K562 (cell line): ENCODE data around the gene IFT52. TPM values are rescaled to one million over a fixed set of nuclear protein-coding genes. Genes with fewer than 3 reads are reported as not detected.

Source experiments
- ATAC-seq: fragments of 200-7000 bp; cut with Tn5 transposase; 3 replicates; pipeline ENCODE4 v1.9.1; 2020; ENCODE audit warnings: moderate library complexity
- BruUV-seq: library from RNA; stranded (reverse); fragments of 400-500 nt; replicated peaks from 2 replicates; lab custom pipeline; 2021; lab: Mats Ljungman, UMichigan
- CTCF ChIA-PET: fragments of 300-600 bp; formaldehyde crosslinking; extraction: SDS; loops from one replicate; lab custom pipeline; 2021; ENCODE audit warnings: low intra/inter-chr PET ratio; lab: Yijun Ruan, JAX
- POLR2A ChIA-PET: fragments of 300-600, 350-650 bp; sonication (Branson Sonifier 250); formaldehyde crosslinking; extraction: SDS; loops from one replicate; lab custom pipeline; 2021; ENCODE audit warnings: antibody characterized with exemption, inconsistent platforms; lab: Yijun Ruan, JAX
- DNase-seq, 4 experiments: peaks; one replicate each; pipeline versions ENCODE4 v3.0.0 to v3.0.0-alpha.2; 2011 to 2018; ENCODE audit warnings: low spot score in 3 of 4, mixed read lengths in 3 of 4; ENCODE audit errors: extremely low read depth in 1 of 4
- FAIRE-seq: peaks from 2 replicates; lab custom pipeline; 2011; peaks lifted over from hg19 to GRCh38; lab: Jason Lieb, UNC
- H2AFZ ChIP-seq: 2 replicates; pipeline ENCODE4 v1.6.0; 2011; ENCODE audit warnings: low read depth, low read length, control low read depth, inconsistent platforms
- H3K27ac ChIP-seq: fragments of 200-600 bp; 3 replicates; pipeline ENCODE4 v1.8.0; 2011; ENCODE audit warnings: low read depth, mild to moderate bottlenecking, control low read depth, inconsistent platforms, low read length, moderate library complexity, mixed read lengths; ENCODE audit errors: extremely low read depth
- H3K27me3 ChIP-seq, 2 experiments: fragments of 300-600 bp in 1 of 2; 2 replicates in 1 of 2; 3 replicates in 1 of 2; pipeline versions ENCODE4 v1.6.0 to v1.8.0; 2011; ENCODE audit warnings: inconsistent platforms in 2 of 2, low read length in 2 of 2, mild to moderate bottlenecking in 1 of 2, mixed read lengths in 1 of 2, moderate library complexity in 1 of 2; ENCODE audit not compliant: control insufficient read depth in 2 of 2, insufficient read depth in 2 of 2
- H3K36me3 ChIP-seq: fragments of 300-600 bp; 3 replicates; pipeline ENCODE4 v1.8.0; 2011; ENCODE audit warnings: mild to moderate bottlenecking, low read length, inconsistent platforms; ENCODE audit not compliant: control insufficient read depth, insufficient read depth
- H3K4me1 ChIP-seq, 2 experiments: fragments of 200-600 bp in 1 of 2; replicated peaks in 1 of 2; 2 replicates in 1 of 2; 3 replicates in 1 of 2; pipeline versions ENCODE4 v1.5.1 to v1.8.0; 2011; ENCODE audit warnings: inconsistent platforms in 2 of 2, low read length in 2 of 2, mild to moderate bottlenecking in 1 of 2, mixed read lengths in 1 of 2, moderate library complexity in 1 of 2; ENCODE audit not compliant: control insufficient read depth in 2 of 2, insufficient read depth in 2 of 2
- H3K4me2 ChIP-seq: 2 replicates; pipeline ENCODE4 v1.6.1; 2011; ENCODE audit warnings: low read length, control low read depth, inconsistent platforms, mixed read lengths; ENCODE audit not compliant: insufficient read depth
- H3K4me3 ChIP-seq: fragments of 200-600 bp; sonication (generic), shearing (Covaris generic); 2 replicates; pipeline ENCODE4 v1.5.1; 2016; ENCODE audit warnings: control low read depth, inconsistent platforms
- H3K79me2 ChIP-seq: fragments of 200-600 bp; 3 replicates; pipeline ENCODE4 v1.8.0; 2011; ENCODE audit warnings: low read length, inconsistent platforms; ENCODE audit not compliant: control insufficient read depth, insufficient read depth
- H3K9ac ChIP-seq, 2 experiments: 2 replicates each; pipeline versions ENCODE4 v1.6.0 to v1.6.1; 2011; ENCODE audit warnings: low read depth in 2 of 2, low read length in 2 of 2, control low read depth in 1 of 2, inconsistent platforms in 1 of 2, mild to moderate bottlenecking in 1 of 2, mixed read lengths in 1 of 2; ENCODE audit not compliant: insufficient read depth in 1 of 2
- H3K9me1 ChIP-seq: one replicate; pipeline ENCODE4 v1.6.0; 2011; ENCODE audit warnings: inconsistent platforms, mild to moderate bottlenecking, low read length, moderate library complexity; ENCODE audit not compliant: control insufficient read depth, insufficient read depth
- H3K9me3 ChIP-seq: replicated peaks from 2 replicates; pipeline ENCODE4 v1.5.1; 2011; ENCODE audit warnings: low read depth, low read length, inconsistent platforms; ENCODE audit not compliant: control insufficient read depth, insufficient read depth
- H4K20me1 ChIP-seq: replicated peaks from 2 replicates; pipeline ENCODE4 v1.6.1; 2011; ENCODE audit warnings: low read length, inconsistent platforms, mixed read lengths; ENCODE audit not compliant: control insufficient read depth, insufficient read depth
- BRD9 ChIP-seq: fragments of 450-650 bp; IDR thresholded peaks from 2 replicates; pipeline ENCODE4 v1.6.1; 2018; ENCODE audit warnings: low read depth; ENCODE audit not compliant: partially characterized antibody
- DACH1 ChIP-seq: fragments of 450-650 bp; IDR thresholded peaks from 2 replicates; pipeline ENCODE4 v1.6.1; 2018; ENCODE audit not compliant: partially characterized antibody
- ID3 ChIP-seq, 2 experiments: fragments of 250-450 bp in 1 of 2; fragments of 450-650 bp in 1 of 2; sonication (Bioruptor Pico) in 1 of 2; IDR thresholded peaks; 2 replicates each; pipeline versions ENCODE4 v1.6.1 to v1.8.0; 2016 to 2021; ENCODE audit warnings: mild to moderate bottlenecking in 2 of 2, moderate library complexity in 2 of 2, missing compliant biosample characterization in 1 of 2, missing genetic modification characterization in 1 of 2
- MGA ChIP-seq: fragments of 450-650 bp; IDR thresholded peaks from 2 replicates; pipeline ENCODE4 v1.6.1; 2016; ENCODE audit warnings: mild to moderate bottlenecking, moderate library complexity
- NR2C2 ChIP-seq, 2 experiments: fragments of 200-800 bp in 1 of 2; sonication (Bioruptor generic) in 1 of 2; sonication (generic) in 1 of 2; formaldehyde crosslinking in 1 of 2; IDR thresholded peaks; 2 replicates each; pipeline versions ENCODE4 v1.6.1 to v1.8.0; 2016 to 2022; ENCODE audit warnings: mild to moderate bottlenecking in 1 of 2, missing compliant biosample characterization in 1 of 2, missing genetic modification characterization in 1 of 2, missing genetic modification reagents in 1 of 2
- NUFIP1 ChIP-seq: fragments of 450-650 bp; IDR thresholded peaks from 2 replicates; pipeline ENCODE4 v1.6.1; 2018; ENCODE audit not compliant: partially characterized antibody
- YY1 ChIP-seq, 3 experiments: IDR thresholded peaks; 2 replicates each; pipeline ENCODE4 v1.6.1; 2011; ENCODE audit warnings: low read length in 2 of 3, mild to moderate bottlenecking in 2 of 3, moderate library complexity in 2 of 3, borderline replicate concordance in 1 of 3, control low read depth in 1 of 3, low read depth in 1 of 3; ENCODE audit not compliant: insufficient read depth in 3 of 3, insufficient replicate concordance in 2 of 3, control insufficient read depth in 1 of 3, insufficient read length in 1 of 3; ENCODE audit errors: extremely low read depth in 1 of 3
- ZNF778 ChIP-seq: fragments of 450-650 bp; formaldehyde crosslinking; IDR thresholded peaks from 2 replicates; pipeline ENCODE4 v1.4.0; 2020; ENCODE audit warnings: mild to moderate bottlenecking, moderate library complexity
- WGBS: fragments of 100-300 bp; shearing (Covaris generic); methylation state at CpG from one replicate; pipeline ENCODE4 v1.1.6; 2016; ENCODE audit warnings: low coverage, mixed read lengths; ENCODE audit not compliant: insufficient coverage; ENCODE audit errors: missing lambda C conversion rate; 5-methylcytosine and 5-hydroxymethylcytosine counted together
- in situ Hi-C: fragments of 300-500 bp; cut with MboI; formaldehyde crosslinking; loops from 4 replicates; pipeline ENCODE4 v1.15.0; 2018; ENCODE audit warnings: inconsistent platforms, mixed read lengths
- intact Hi-C: fragments of 100-400 bp; cut with micrococcal nuclease; formaldehyde crosslinking; loops from 2 replicates; pipeline ENCODE4 v1.14.2; 2022
- polyA plus RNA-seq, 8 experiments: library from polyadenylated mRNA; depleted of rRNA in 4 of 8; stranded (reverse) in 5 of 8; unstranded in 3 of 8; fragments of >200 nt; fragmentation: Nextera tagmentation in 2 of 8; fragmentation: Illumina TruSeq in 1 of 8; extraction: Ambion mirVana in 2 of 8; extraction: Trizol in 1 of 8; gene quantifications; 2 replicates each; pipeline versions ENCODE4 v1.2.1 to v1.2.3, GENCODE V29; 2011 to 2014; ENCODE audit warnings: inconsistent platforms in 1 of 8, missing spikeins in 1 of 8
- total RNA-seq, 7 experiments: library from RNA; depleted of rRNA in 6 of 7; stranded (reverse); fragments of >200 nt in 6 of 7; fragmentation: Illumina TruSeq in 2 of 7; extraction: Trizol in 2 of 7; gene quantifications; 2 replicates each; pipeline versions ENCODE4 v1.2.1 to v1.2.3, GENCODE V29; 2011 to 2021; ENCODE audit warnings: low replicate concordance in 1 of 7

IFT52 gene
- total and polyA plus RNA-seq, 9 of the 15 experiments (the other 6 are each of a cell fraction or from before 2014, with no cell fraction given), result 11.0 to 31.4 (median 20.4) TPM

- peak overlapping the region; percentile 99 for H2AFZ ChIP-seq
- TF ChIP-seq ZNF778, result no peak
- TF ChIP-seq BRD9, result no peak
- no peak for TF ChIP-seq ID3 (CRISPR knock-in tag; IDR thresholded peaks at IDR 0.05)
- no peak for TF ChIP-seq ID3 (tag; IDR thresholded peaks at IDR 0.05)
- TF ChIP-seq MGA, result no peak
- peak in 1 of 3 experiments; percentile 39 for TF ChIP-seq YY1 (IDR thresholded peaks at IDR 0.05; ENCODE audit: borderline replicate concordance in 1 of 3, control insufficient read depth in 1 of 3, extremely low read depth in 1 of 3, insufficient read depth in 3 of 3, insufficient read length in 1 of 3, insufficient replicate concordance in 2 of 3, low read depth in 1 of 3, low read length in 2 of 3)
- TF ChIP-seq NUFIP1, result no peak
- TF ChIP-seq DACH1, result no peak
- TF ChIP-seq NR2C2 (CRISPR knock-in tag; IDR thresholded peaks at IDR 0.05), result no peak
- 0 out of 2 replicates have a peak, but pooled peaks have one; percentile 4 for TF ChIP-seq NR2C2 (tag; IDR thresholded peaks at IDR 0.05)
- peak overlapping the region; percentile 75 for H3K4me3 ChIP-seq
- H3K9me1 ChIP-seq, result no peaks in the 10 kb centered on the region
- peaks cover 4 to 12% of the 10 kb centered on the region in 2 experiments; a peak in 3 of 5 replicates for H3K4me1 ChIP-seq
- H3K27me3 ChIP-seq, result no peaks in the 10 kb centered on the region
- intact Hi-C loops (no loop called here), in situ Hi-C loops (no loop called here)
- CTCF ChIA-PET, result no interaction called here
- peak; percentile 48 for FAIRE-seq
- H3K36me3 ChIP-seq, result peaks cover 7% of the 10 kb centered on the region; the same call in 1 of the 3 replicates
- peak overlapping the region; percentile 79 for H3K4me2 ChIP-seq
- no peaks in the 10 kb centered on the region for H3K9me3 ChIP-seq
- POLR2A ChIA-PET, result interaction anchor here (0.6 to 1.9 kb wide), 9 partner anchors 10 to 1872 kb away, joined by 3 to 7 read pairs (median 3); no protein-coding TSS in a partner anchor
- DNase-seq, result peak in 1 of 4 experiments; percentile 40
- BruUV-seq, result TSS peak; percentile 99
- H3K27ac ChIP-seq, result peak overlapping the region; percentile 92
- ATAC-seq, result peak; percentile 32
- WGBS, result 21% methylated on average over 9 of the region's 9 CpGs
- peaks cover 6% of the 10 kb centered on the region; the same call in 1 of the 3 replicates for H3K79me2 ChIP-seq
- H4K20me1 ChIP-seq, result no peaks in the 10 kb centered on the region
- peak overlapping the region; percentile 83 to 90; a peak in 3 of 4 replicates for H3K9ac ChIP-seq
Observed at GRCh38 chr20:43590036-43590391, 723 bp upstream of the IFT52 start.
